ENCODE data around the gene PTPRN2. TPM values are rescaled to one million over a fixed set of nuclear protein-coding genes. Genes with fewer than 3 reads are reported as not detected.

The PTPRN2 gene
- total and polyA plus RNA-seq, 2 donors (not counting 3 experiments of a cell fraction or from before 2014, with no cell fraction given), result 0.62 to 0.88 TPM

DNA sequence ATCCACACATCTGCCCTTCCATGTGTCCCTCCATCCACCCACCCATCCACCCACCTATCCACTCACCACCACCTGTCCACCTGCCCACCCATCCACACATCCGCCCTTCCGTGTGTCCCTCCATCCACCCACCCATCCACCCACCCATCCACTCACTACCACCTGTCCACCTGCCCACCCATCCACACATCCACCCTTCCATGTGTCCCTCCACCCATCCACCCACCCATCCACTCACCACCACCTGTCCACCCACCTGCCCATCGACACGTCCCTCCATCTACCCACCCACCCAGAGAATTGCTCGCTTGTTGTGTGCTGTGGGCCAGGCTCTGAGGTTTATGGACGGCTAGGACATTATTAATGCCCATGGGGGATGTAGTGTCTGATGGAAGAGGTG, 750.6 kb downstream of the PTPRN2 start:
- BruUV-seq (replicated peaks), result no TSS peak
- DNase-seq (ENCODE audit: low read depth, low spot score), result no peak
- TF ChIP-seq, protein P1, sequence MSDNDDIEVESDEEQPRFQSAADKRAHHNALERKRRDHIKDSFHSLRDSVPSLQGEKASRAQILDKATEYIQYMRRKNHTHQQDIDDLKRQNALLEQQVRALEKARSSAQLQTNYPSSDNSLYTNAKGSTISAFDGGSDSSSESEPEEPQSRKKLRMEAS (IDR thresholded peaks at IDR 0.05; ENCODE audit: insufficient read depth, insufficient read length), result no peak
- TF ChIP-seq POLR2A (IDR thresholded peaks at IDR 0.05; ENCODE audit: low read depth, low read length) (no peak), JUN (IDR thresholded peaks at IDR 0.05; ENCODE audit: borderline replicate concordance, insufficient read depth, insufficient read length, low read depth) (no peak), GATA2 (IDR thresholded peaks at IDR 0.05; ENCODE audit: insufficient read depth, insufficient read length, low read depth, low read length) (no peak), EZH2 (IDR thresholded peaks at IDR 0.05; ENCODE audit: borderline replicate concordance, low read depth, low read length, severe bottlenecking) (no peak), FOS (IDR thresholded peaks at IDR 0.05; ENCODE audit: borderline replicate concordance, insufficient read depth, low read length) (no peak)
- TF ChIP-seq, protein P2, sequence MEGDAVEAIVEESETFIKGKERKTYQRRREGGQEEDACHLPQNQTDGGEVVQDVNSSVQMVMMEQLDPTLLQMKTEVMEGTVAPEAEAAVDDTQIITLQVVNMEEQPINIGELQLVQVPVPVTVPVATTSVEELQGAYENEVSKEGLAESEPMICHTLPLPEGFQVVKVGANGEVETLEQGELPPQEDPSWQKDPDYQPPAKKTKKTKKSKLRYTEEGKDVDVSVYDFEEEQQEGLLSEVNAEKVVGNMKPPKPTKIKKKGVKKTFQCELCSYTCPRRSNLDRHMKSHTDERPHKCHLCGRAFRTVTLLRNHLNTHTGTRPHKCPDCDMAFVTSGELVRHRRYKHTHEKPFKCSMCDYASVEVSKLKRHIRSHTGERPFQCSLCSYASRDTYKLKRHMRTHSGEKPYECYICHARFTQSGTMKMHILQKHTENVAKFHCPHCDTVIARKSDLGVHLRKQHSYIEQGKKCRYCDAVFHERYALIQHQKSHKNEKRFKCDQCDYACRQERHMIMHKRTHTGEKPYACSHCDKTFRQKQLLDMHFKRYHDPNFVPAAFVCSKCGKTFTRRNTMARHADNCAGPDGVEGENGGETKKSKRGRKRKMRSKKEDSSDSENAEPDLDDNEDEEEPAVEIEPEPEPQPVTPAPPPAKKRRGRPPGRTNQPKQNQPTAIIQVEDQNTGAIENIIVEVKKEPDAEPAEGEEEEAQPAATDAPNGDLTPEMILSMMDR (IDR thresholded peaks at IDR 0.05; ENCODE audit: extremely low read depth in 1 of 2, insufficient read depth in 1 of 2, low read depth in 1 of 2, low read length in 2 of 2), result no peak
- no peak overlapping the region for H2AFZ ChIP-seq (ENCODE audit: low read depth, low read length)
- no peaks in the 10 kb centered on the region for H3K4me1 ChIP-seq (ENCODE audit: control insufficient read depth, extremely low read depth, insufficient read depth, low read length)
- H3K9ac ChIP-seq (replicated peaks; ENCODE audit: extremely low read depth, insufficient read depth, low read length), result no peak overlapping the region
- ChIA-PET POLR2A (no interaction called here), CTCF (no interaction called here)
- no peaks in the 10 kb centered on the region for H3K36me3 ChIP-seq (ENCODE audit: control insufficient read depth in 2 of 2, extremely low read depth in 1 of 2, insufficient read depth in 2 of 2, low read length in 2 of 2)
- H4K20me1 ChIP-seq (replicated peaks; ENCODE audit: control insufficient read depth, extremely low read depth, insufficient read depth, low read length), result no peaks in the 10 kb centered on the region
- no peak overlapping the region for H3K4me2 ChIP-seq (ENCODE audit: insufficient read depth, low read length)
- H3K4me3 ChIP-seq (replicated peaks in 1 of 3; ENCODE audit: insufficient read depth in 1 of 3, low read depth in 1 of 3, low read length in 3 of 3), result no peak overlapping the region
- no peaks in the 10 kb centered on the region for H3K27me3 ChIP-seq (ENCODE audit: control insufficient read depth in 2 of 2, insufficient read depth in 2 of 2, low read length in 2 of 2)
- dilution Hi-C loops (cut with MboI; ENCODE audit: extremely low pct_ligation_motif_present, low sequenced_read_pairs) (no loop called here), intact Hi-C loops (cut with micrococcal nuclease) (no loop called here)
- no peaks in the 10 kb centered on the region for H3K79me2 ChIP-seq (ENCODE audit: control insufficient read depth, insufficient read depth, low read length)
- peaks cover 13% of the 10 kb centered on the region for H3K9me3 ChIP-seq (replicated peaks; ENCODE audit: control insufficient read depth, insufficient read depth, low read length)
- no peak for FAIRE-seq
- no peak overlapping the region for H3K27ac ChIP-seq (ENCODE audit: insufficient read depth, low read depth, low read length)
- H3K9me1 ChIP-seq (replicated peaks; ENCODE audit: control insufficient read depth, extremely low read depth, insufficient read depth, low read length), result no peaks in the 10 kb centered on the region

Data from endothelial cell of umbilical vein (primary cell).